CD4-positive, alpha-beta T cell treated with Interleukin-17A for 4 hours (primary cell): Measurements from ENCODE around the gene FAM200B.

Experiments used
- DNase-seq: peaks from one replicate; pipeline ENCODE4 v3.0.0-alpha.2; 2020; ENCODE audit warnings: mixed read lengths

FAM200B gene

DNA sequence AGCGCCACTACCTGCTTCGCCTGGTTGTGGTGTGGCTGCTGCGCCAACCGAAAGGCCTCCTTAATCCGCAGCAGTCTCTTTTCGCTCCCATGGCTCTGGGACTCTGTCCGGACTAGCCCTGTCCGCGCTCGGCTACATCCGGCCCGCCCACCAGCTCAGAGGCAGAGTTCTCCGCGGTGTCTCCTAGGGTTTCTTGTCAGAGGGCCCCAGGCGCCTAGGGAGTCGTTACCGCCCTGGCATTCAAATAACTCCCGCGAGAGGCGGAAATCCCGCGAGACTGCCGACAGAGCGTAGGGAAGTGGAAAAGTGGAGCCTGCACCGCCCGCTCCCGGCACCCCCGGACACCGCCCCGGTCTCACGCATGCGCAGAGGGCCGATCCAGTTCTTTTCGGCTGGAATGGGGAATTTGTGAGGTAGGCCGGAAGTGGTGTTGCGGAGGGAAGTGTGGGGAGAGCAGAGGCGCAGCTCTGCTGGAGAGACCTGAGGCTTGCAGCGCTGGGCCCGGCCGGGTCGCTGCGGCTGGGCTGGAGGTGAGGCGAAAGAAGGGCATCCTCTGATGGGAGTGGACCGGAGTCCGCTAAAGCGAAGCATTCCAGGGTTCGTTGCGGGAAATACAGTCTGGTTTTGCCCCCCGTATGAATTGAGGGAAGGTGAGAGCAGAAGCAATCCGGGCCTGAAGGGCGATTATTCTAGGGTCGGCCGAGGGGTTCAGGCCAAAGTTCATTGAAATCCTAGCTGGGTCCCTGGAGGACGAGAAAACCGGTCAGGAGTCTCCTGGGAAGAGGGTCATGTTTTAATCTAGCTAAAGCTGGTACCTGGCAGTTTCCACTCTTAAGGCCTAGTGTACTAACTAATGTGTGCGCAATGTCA is at the start of gene FAM200B:
Gene FAM200B (plus strand): TSS at position 456 of the 870 bp plus-strand sequence. CDS start 5,151 bp downstream, outside the sequence.
- peak; percentile 96 for DNase-seq

- no peak for DNase-seq
These were observed 44.8 kb upstream of the FAM200B start for GRCh38 chr4:15636818-15637217.

DNA sequence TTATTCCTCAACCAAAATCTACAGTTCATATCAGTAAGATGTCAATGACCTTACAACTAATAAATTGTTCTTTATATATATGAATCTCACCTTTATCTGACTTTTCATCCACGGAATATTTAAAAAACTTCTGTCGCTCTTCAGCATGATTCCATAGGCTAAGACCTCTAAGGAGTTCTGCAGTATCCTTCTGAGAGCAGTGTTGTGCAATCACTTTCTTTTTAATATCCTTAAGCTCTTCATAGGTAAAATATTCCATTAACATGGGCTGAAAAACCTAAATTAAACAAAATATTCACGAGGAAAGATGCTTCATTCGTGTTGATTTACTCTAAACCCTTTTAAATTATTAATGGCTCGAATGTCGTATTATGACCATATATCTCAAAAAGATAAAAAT is 43.2 kb upstream of the FAM200B start:
- no peak for DNase-seq

DNA sequence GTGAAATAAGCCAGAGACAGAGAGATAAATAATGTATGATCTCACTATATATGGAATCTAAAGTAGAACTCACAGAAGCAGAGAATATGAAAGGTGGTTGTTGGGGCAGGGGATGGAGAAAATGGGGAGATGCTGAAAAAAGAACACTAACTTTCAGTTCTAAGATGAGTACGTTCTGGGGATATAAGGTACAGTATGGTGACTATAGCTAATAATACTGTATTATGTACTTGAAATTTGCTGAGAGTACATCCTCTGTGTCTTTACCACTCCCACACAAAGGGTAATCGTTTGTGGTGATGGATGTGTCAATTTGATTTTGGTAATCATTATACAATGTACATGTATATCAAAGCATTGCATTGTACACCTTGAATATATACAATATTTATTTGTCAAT is 33.0 kb upstream of the FAM200B start:
- no peak for DNase-seq

DNA sequence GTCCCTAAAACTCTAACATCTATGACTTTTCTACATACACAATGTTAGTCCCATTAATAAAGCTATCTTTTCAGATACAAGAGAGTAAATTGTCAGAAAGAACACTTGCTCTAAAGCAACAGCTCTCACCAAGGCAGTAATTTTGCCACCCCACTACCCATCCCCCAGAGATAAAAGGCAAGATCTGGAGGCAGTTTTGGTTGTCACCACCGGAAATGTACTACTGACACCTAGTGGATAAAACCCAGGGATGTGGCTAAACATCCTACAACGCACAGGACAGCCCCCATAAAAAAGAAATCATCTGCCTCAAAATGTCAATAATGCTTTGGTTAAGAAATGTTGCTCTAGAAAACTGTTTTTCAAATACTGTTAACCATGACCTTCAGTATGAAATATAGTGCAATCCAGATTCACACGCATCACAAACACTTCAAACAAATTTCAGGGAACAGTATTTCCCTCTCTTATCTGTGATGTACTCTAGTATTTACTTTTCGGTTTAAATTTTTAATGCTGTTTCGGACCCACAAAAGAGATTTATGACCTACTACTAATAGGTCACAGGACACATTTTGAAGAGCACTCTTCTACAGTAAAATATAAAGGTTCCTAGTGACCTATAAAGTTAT is 31.6 kb upstream of the FAM200B start:
- peak; percentile 62 for DNase-seq

- DNase-seq = no peak
These were observed 30.0 kb upstream of the FAM200B start for GRCh38 chr4:15651676-15652075.

DNA sequence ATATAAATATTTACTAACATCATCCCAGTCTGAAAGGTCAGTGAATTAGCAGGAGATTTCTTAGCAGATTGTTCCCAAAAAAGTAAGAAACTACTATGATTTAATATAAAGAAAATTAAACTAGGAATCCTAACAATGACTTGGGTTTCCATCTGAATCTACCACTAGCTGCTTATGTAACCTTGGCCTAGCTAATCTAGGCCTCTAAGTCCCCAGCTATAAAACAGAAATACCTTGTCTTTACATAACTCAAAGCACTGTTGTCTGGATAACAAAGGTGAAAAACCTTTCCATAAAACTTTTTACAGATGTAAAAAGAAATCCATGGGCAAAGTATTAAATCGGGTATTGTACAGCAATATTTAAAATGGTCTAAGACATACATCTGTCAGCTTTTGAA is 29.4 kb upstream of the FAM200B start:
- no peak for DNase-seq

DNA sequence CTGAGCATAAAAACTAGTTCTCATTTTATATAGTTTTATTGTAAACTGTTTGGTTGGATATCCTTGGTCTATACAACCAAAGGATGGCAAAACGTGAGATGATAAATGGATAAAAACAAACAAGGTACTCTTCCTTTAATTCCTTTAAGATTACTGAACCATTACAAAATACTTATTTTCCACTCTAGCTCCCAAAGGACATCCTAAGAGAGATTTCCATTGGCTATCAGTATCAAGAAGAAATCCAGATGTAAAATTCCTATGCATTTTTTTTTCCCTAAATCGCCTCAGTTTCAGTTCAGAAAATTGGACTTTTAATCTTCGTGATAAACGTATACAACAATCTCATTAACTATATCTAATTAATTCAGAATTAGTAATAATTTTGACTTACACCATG is 28.8 kb upstream of the FAM200B start:
- DNase-seq = no peak

DNA sequence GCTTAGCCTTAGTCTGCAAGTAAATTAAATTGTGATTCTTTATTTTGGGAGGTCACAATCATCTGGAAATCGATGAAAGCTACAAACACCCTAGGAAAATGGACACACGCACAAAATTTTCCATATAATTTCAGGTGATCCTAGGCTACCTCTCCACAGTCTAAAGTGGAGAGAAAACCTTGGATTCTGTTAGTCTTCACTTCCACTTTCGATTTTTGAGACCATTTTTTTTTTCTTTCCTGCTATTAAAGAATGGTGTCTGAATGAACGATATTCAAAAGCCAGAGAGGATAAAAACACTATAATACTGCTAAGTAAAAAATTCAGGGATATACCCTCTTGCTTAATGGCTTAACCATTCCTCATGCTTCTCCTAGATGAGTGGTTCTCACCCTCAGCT is 28.2 kb upstream of the FAM200B start:
- DNase-seq = no peak

DNA sequence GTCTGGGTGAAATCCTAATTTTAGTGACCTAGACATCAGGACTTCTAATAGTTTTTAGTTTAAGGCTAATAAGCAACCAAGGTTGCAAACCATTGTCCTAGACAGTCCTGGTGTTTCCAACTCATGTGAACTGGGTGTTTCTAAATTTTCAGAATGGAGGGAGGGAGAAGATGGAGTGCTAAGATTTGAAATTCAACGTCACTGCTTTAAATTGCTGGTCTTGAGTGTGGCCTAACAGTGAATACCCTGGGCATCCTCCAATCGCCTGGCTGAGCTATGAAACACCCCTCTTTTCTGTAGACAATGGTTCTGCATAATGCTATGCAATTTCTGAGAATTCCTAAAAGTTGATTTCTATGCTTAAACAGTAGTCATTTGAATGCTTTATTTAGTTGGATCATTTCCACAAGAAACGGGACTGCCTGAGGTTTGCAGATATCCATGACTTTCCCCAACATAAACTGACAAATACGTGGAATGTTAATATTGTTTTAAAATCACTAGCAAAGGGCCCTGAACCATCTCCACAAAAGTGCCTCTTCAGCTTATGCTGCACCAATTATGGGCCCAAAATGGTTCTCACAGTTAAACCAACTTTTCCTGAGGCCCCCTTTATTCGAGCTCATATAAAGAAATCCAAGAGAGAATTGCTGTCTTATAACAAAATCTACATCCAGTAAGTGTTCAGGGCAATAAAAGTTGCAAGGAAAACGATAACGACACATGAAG is 27.6 kb upstream of the FAM200B start:
- peak; percentile 8 for DNase-seq

DNA sequence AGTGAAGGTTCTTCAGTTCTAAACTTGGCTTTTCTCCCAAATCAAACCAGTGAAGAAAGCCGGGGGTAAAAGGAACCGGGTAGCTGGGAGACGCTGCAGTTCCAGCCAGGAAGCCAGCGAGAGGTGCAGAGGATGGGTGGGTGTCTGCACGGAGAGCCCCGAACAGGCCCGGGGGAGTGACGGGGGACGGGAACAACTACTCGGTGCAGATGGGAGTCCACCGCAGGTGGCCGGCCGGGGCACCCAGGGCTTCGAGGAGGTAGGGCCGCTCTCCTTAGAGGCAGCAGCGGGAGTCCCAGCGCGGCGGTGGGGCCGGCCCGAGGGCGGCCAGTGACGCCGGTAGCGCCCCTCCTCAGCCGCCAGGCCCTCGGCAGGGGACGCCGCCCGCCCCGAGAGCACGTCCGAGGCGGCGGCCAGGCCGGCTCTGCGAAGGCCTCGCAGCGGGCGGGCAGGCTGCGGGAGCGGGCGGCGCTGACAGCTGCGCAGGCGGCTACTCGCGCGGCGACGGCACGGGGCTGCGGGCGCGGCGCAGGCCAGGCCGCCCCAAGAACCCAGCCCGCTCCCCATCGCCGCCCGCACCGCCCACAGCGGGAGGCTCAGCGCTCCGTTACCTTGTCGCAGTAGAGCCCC is 26.9 kb upstream of the FAM200B start:
- DNase-seq = peak; percentile 57

DNA sequence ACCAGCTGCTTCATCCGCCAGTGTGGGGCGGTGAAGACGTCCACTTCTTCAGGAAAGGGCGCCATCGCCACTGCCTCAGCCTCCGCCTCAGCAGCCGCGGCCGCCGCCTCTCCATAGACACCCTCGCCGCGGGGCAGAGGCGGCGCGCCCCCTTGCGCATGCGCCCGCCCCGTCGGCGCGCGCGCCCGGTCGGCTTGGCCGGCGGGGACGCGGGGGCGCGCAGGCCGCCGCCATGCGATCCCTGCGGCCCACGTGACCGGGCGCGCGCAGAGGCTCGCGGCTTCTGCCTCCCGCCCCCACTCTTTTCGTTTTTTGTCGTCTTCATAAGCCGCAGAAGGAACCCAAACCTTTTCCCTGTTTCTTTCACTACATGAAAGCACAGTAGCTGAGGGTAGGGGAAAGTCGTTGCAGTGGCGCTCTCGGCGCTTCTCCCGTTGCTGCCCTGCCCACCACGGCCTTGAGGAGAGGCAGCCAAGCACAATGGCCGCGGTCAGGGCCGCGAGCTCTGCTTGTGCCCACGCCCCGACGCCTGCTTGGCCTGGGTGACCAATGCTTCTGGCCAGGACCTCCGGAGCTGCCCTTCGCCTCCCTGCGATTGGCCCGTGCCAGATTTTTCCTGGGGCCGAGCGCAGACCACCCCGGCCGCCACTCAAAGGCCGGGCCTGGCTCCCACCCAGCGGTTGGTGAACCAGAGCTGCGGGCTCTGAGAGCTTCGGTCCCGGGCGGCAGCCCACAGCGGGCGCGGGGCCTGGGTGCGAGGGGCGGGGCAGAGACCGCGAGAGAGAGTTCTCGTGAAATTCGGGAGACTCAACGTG is 26.2 kb upstream of the FAM200B start, which contains the start of gene FBXL5:
Gene FBXL5 (minus strand): TSS at position 135 of the 815 bp plus-strand sequence. CDS start 70 bp downstream, at position 65.
- DNase-seq = peak; percentile 85

GRCh38 chr4:15656038-15656470 is 25.6 kb upstream of the FAM200B start:
- no peak for DNase-seq

DNA sequence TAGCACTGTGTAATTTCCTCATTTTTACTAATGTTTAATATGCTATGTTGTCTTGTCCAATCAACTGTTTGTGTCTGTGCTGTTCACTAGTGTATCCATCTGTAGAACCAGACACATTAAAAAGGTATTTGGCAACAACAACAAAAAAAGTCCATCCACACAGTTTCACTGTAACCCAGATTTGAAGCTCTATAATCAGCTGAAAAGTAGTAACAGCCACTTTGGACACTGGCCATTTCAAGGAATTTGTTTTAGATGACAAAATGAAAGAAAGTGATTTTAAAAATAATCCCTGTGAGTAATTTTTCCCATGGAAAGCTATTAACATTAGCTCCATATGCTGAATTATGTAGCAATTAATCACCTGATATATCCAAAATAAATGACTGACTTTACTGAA is 24.3 kb upstream of the FAM200B start:
- DNase-seq = no peak

- DNase-seq = no peak
These were observed 23.4 kb upstream of the FAM200B start for GRCh38 chr4:15658136-15658770.

DNA sequence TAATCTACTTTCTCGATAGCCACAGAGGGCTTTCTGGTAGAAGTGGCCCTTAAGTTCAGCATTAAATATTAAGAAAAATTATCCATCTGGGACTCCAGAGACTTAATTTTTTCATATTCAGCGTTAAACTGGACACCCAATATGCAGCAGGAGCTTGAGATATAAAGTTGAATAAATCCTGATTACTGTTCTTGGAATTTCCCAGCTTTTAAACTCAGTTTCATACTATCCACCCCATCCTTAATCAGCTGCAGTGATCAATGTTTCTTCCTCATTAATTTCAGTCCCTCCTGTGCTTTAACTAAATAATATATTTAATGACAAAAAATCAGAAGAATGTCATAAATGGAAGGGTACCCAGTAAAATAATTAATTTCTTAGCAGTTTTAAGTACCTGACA is 22.8 kb upstream of the FAM200B start:
- DNase-seq = no peak

GRCh38 chr4:15659768-15660570 is 21.7 kb upstream of the FAM200B start:
- no peak for DNase-seq

DNA sequence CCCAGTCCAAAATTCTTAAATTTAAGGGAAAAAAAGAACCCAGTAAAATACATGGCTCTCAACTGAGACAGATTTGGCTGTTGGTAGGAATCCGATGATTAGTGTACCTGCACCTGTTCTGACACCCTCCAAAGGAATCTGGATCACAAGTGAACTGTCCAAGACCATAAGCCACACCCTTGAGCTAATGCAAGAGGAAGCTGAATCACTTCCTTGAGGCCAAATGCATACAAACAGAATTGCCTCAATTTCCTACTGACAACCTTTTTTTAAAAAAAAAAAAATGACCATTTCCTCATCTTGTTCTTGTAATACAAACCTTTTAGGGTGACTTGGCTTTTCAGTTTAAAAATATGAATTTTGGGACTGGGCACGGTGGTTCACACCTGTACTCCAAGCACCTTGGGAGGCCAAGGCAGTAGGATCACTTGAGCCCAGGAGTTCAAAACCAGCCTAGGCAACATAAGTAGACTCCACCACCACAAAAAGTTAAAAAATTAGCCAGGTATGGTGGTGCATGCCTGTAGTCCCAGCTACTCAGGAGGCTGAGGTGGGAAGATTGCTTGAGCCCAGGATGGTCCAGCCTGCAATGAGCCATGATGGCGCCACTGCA is 15.8 kb upstream of the FAM200B start:
- DNase-seq = no peak

DNA sequence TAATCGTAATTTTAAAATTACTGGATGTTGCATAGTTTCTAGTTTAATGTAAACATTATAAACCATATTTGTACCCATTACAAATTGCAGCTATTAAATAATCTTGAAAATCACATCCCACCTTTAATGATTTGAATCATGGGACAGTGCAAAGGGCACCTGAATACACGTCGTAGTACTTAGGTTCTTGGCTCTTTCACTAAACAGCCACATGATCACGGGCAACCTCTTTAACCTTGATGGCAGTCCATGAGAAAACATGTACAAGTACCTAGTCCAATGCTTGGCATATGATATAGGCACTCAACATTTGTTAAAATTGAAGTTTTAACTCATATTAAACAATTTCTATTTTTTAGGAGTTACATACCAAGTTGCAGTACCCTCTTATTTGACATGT is 14.6 kb upstream of the FAM200B start:
- DNase-seq = no peak
